RWPE2 (cell line): ENCODE measurements around the gene KRT12.

Experiments
- ATAC-seq: fragments of 200-7000 bp; cut with Tn5 transposase; 3 replicates; pipeline ENCODE4 v1.9.1; 2021; ENCODE audit warnings: low read depth
- DNase-seq: peaks from one replicate; pipeline ENCODE4 v3.0.0-alpha.2; 2020; ENCODE audit warnings: low spot score
- H3K27ac ChIP-seq: fragments of 450-650 bp; 2 replicates; pipeline ENCODE4 v1.5.1; 2017; ENCODE audit warnings: mild to moderate bottlenecking; ENCODE audit not compliant: poor library complexity, severe bottlenecking
- H3K27me3 ChIP-seq: fragments of 250-450 bp; sonication (Bioruptor Pico); 2 replicates; pipeline ENCODE4 v1.5.1; 2021; ENCODE audit warnings: mild to moderate bottlenecking, moderate library complexity; ENCODE audit not compliant: insufficient read depth, poor library complexity, severe bottlenecking
- H3K36me3 ChIP-seq: fragments of 250-450 bp; sonication (Bioruptor Pico); 2 replicates; pipeline ENCODE4 v1.5.1; 2020; ENCODE audit warnings: low read depth, mild to moderate bottlenecking, moderate library complexity
- H3K4me1 ChIP-seq: fragments of 250-450 bp; sonication (Bioruptor Pico); 2 replicates; pipeline ENCODE4 v1.5.1; 2021; ENCODE audit warnings: mild to moderate bottlenecking, moderate library complexity; ENCODE audit not compliant: insufficient read depth, poor library complexity, severe bottlenecking
- H3K4me3 ChIP-seq: fragments of 250-450 bp; sonication (Bioruptor Pico); 2 replicates; pipeline ENCODE4 v1.5.1; 2021; ENCODE audit warnings: mild to moderate bottlenecking, moderate library complexity; ENCODE audit not compliant: severe bottlenecking
- H3K9me3 ChIP-seq: fragments of 250-450 bp; sonication (Bioruptor Pico); 2 replicates; pipeline ENCODE4 v1.5.1; 2021; ENCODE audit warnings: mild to moderate bottlenecking, moderate library complexity; ENCODE audit not compliant: severe bottlenecking
- TF ChIP-seq, protein P1 (sequence below): fragments of 450-650 bp; IDR thresholded peaks from one replicate; pipeline ENCODE4 v1.5.1; 2017; ENCODE audit warnings: mild to moderate bottlenecking, moderate library complexity; ENCODE audit not compliant: poor library complexity, severe bottlenecking

KRT12 gene

DNA sequence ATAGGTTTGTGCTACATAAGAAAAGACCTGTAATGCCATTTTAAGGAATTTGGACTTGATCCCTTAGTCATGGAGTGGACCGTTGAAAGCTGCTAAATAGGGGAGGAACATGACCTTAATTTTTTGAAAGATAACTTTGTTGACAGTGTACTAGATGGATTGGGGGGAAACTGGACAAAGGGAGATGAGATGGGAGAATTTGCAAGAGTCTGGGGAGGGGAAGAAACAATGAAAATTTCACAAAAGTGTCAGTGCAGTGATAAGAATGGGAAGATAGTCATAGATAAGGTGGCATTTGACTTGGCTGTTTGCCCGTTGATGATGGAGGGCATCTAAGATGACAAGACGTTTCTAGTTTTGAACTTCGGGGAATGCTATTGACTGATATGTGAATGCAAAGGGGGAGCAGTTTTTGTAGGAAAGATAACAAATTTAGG lies 22.3 kb downstream of the KRT12 start:
- TF ChIP-seq, protein P1, sequence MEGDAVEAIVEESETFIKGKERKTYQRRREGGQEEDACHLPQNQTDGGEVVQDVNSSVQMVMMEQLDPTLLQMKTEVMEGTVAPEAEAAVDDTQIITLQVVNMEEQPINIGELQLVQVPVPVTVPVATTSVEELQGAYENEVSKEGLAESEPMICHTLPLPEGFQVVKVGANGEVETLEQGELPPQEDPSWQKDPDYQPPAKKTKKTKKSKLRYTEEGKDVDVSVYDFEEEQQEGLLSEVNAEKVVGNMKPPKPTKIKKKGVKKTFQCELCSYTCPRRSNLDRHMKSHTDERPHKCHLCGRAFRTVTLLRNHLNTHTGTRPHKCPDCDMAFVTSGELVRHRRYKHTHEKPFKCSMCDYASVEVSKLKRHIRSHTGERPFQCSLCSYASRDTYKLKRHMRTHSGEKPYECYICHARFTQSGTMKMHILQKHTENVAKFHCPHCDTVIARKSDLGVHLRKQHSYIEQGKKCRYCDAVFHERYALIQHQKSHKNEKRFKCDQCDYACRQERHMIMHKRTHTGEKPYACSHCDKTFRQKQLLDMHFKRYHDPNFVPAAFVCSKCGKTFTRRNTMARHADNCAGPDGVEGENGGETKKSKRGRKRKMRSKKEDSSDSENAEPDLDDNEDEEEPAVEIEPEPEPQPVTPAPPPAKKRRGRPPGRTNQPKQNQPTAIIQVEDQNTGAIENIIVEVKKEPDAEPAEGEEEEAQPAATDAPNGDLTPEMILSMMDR, result no peak
- ATAC-seq (no peak), DNase-seq (no peak)
- H3K27ac ChIP-seq, result no peak overlapping the region
- H3K36me3 ChIP-seq, result no peaks in the 10 kb centered on the region
- no peaks in the 10 kb centered on the region for H3K27me3 ChIP-seq
- H3K4me3 ChIP-seq, result no peak overlapping the region
- H3K4me1 ChIP-seq, result peaks cover 6% of the 10 kb centered on the region
- no peaks in the 10 kb centered on the region for H3K9me3 ChIP-seq

GRCh38 chr17:40843242-40843641 lies 23.8 kb downstream of the KRT12 start:
- Histone ChIP-seq H3K36me3 (no peaks in the 10 kb centered on the region), H3K9me3 (no peaks in the 10 kb centered on the region), H3K4me3 (no peak overlapping the region), H3K27ac (no peak overlapping the region), H3K4me1 (no peaks in the 10 kb centered on the region), H3K27me3 (no peaks in the 10 kb centered on the region)
- ATAC-seq, result no peak
- no peak for DNase-seq
- TF ChIP-seq, protein P1, result no peak

- ATAC-seq (no peak), DNase-seq (no peak)
- TF ChIP-seq, protein P1, result no peak
- no peak overlapping the region for H3K4me3 ChIP-seq
- H3K36me3 ChIP-seq, result no peaks in the 10 kb centered on the region
- H3K27ac ChIP-seq, result no peak overlapping the region
- no peaks in the 10 kb centered on the region for H3K27me3 ChIP-seq
- no peaks in the 10 kb centered on the region for H3K9me3 ChIP-seq
- H3K4me1 ChIP-seq, result no peaks in the 10 kb centered on the region
Observed at GRCh38 chr17:40841246-40841645, 25.8 kb downstream of the KRT12 start.

DNA sequence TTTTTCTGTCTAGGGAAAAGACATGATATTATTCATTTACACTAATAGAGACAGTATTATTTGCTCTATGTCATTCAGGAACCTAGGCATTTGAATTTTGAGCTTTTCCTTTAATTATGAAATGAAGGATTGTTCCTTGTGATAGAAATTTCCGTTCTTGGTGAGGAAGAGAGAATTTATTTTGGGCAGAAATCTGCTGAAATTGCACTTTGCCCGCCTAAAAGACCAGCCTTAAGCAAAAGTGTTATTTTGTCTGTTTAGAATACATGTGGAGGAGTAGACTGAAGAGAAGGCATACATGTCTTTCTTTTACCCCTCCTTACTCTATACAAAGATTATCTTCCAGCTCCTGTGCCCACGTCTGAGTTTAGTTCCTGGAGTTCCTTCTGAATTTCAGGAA lies 27.8 kb downstream of the KRT12 start:
- DNase-seq (no peak), ATAC-seq (no peak)
- Histone ChIP-seq H3K27ac (no peak overlapping the region), H3K27me3 (no peaks in the 10 kb centered on the region), H3K4me3 (no peak overlapping the region), H3K9me3 (no peaks in the 10 kb centered on the region), H3K36me3 (peaks cover 8% of the 10 kb centered on the region; the same call in 1 of the 2 replicates), H3K4me1 (no peaks in the 10 kb centered on the region)
- TF ChIP-seq, protein P1, result no peak

GRCh38 chr17:40836020-40836419 lies 31.0 kb downstream of the KRT12 start:
- peaks cover 13% of the 10 kb centered on the region; the same call in 1 of the 2 replicates for H3K36me3 ChIP-seq

More at GRCh38 chr17:40836020-40836419, 31.0 kb downstream of the KRT12 start:
- Histone ChIP-seq H3K27me3 (no peaks in the 10 kb centered on the region), H3K27ac (no peak overlapping the region), H3K4me1 (no peaks in the 10 kb centered on the region), H3K9me3 (no peaks in the 10 kb centered on the region), H3K4me3 (no peak overlapping the region)
- no peak for ATAC-seq
- DNase-seq, result no peak
- TF ChIP-seq, protein P1, result no peak
